ENCODE results near the gene TXNRD2.
A peak's percentile ranks its signal among the peaks of the same experiment; 100 is the strongest.

Gene TXNRD2

GRCh38 chr22:19966908-19967750, 25.5 kb upstream of the TXNRD2 start:
- DNase-seq (ENCODE audit: low read depth) = no peak

GRCh38 chr22:19965771-19966709, 24.4 kb upstream of the TXNRD2 start:
- no peak for DNase-seq (ENCODE audit: low read depth)

DNA sequence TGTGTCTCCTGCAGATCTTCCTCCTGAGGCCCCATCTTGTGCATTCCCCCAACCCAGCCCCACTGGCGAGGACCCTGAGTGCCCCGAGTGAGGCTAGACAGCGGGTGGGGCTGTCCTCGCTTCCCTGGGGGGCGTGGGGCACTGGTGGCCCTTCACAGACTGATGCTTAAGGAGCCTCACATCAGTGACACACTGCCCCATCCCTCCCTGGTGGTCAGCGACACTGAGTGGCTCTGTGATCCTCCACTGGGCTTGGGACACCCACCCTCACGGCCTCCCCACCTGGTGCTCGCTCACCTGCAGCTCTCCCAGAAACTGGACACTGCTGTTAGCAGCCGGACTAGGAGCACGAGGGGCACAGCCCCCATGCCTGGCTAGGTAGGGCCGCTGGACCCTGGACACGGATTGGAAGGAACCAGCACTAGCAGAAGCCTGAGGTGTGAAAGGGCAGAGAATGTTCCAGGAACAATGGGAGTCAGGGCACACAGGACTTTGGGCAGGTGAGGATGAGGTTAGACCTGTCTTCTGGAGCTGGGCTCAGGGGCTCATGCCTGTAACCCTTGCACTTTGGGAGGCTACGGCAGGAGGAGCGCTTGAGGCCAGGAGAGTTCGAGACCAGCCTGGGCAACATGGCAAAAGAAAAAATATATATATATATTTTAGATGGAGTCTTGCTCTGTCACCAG, 23.2 kb upstream of the TXNRD2 start:
- DNase-seq (ENCODE audit: low read depth) = no peak

GRCh38 chr22:19963863-19964642, 22.4 kb upstream of the TXNRD2 start:
- no peak for DNase-seq (ENCODE audit: low read depth)

DNA sequence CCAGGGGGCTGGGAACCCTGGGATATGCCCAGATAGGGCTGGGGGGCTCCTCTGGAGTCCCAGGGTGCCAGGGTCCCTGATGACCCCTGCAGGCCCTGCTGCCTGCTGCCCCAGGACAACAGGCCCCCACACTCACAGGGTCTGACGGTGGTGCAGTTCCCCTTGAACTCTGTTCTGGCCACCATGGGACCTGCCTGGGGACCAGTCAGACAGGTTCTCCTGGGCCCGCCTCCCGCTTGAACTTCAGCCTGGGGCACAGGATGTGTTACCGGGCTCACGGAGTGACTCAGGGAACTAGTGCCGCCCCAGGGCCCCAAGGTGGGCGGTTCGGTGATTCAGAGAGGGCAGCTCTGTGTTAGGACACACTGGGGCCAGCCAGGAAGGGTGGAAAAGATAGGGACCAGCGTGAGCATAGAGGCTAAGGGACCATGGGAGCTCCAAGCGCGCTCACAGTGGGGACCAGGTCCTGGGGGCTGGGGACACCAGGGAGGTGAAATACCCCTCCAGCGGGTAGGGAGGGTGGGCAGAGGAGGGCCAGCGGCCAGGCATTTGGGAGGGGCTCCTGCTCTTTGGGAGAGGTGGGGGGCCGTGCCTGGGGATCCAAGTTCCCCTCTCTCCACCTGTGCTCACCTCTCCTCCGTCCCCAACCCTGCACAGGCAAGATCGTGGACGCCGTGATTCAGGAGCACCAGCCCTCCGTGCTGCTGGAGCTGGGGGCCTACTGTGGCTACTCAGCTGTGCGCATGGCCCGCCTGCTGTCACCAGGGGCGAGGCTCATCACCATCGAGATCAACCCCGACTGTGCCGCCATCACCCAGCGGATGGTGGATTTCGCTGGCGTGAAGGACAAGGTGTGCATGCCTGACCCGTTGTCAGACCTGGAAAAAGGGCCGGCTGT, 21.5 kb upstream of the TXNRD2 start:
- no peak for DNase-seq (ENCODE audit: low read depth)

DNA sequence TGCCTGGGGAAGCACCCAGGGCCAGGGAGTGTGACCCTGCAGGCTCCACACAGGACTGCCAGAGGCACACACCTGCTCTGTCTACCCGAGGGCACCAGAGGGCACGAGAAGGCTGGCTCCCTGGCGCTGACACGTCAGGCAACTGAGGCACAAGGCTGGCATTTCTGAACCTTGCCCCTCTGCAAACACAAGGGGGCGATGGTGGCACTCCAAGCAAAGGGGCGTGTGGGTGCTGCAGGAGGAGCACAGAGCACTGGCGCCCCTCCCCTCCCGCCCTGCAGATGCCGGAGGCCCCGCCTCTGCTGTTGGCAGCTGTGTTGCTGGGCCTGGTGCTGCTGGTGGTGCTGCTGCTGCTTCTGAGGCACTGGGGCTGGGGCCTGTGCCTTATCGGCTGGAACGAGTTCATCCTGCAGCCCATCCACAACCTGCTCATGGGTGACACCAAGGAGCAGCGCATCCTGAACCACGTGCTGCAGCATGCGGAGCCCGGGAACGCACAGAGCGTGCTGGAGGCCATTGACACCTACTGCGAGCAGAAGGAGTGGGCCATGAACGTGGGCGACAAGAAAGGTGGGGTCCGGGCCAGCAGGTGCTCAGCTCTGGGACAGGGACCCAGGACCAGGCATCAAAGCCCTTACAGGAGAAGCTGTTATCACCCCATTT, 20.8 kb upstream of the TXNRD2 start:
- peak; percentile 25 for DNase-seq (ENCODE audit: low read depth)

DNA sequence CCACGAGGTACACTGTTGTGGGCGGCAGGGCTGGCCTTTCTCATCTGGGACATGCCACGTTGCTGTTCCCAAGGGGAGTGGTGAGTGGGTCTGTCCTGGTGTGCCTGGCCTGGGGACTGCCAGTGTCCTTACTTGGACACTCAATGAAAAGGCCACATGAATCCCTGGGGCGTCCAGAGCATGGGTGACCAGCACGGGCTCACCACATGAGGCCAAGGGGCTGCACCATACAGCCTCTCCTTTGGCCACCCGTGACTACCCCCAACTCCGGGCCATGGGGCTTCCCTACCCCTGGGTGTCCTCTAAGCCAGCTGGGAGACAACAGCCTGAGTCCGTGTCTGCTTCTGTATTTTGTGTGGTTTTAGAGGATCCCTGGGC, 20.2 kb upstream of the TXNRD2 start:
- no peak for DNase-seq (ENCODE audit: low read depth)

GRCh38 chr22:19961201-19961580, 19.6 kb upstream of the TXNRD2 start:
- DNase-seq (ENCODE audit: low read depth) = no peak

DNA sequence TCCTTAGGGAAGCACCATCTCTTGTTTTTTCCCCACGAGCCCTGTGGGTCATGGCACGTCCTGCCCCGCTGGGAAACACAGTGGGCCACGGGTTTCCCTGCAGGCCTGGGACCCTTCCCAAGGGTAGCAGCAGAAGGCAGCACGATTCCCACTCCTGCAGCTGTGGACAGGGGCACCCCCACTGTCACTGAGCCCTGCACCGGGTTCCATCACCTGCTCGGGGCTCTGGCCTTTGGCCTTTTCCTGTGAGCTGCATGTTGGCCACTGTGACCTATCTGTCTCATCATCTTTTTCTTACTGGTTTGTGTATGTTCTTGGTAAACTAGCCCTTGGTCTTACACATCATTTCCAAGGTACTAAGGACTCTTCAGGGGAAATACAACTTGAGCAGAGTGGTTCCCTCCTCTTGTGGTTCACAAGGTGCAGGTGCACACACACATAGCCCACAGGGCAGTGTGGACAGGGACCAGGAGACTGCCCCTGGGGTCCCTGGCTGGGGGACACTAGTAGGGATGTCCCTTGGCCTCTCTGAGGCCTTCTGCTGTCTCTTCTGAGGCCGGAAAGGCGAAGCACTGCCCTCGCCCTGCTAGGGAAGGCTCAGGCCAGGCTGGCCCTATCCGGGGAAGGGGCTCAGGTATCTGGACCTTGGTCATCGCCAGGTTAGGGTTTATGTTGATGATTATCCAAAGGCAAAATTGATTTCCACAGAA, 19.0 kb upstream of the TXNRD2 start:
- DNase-seq (ENCODE audit: low read depth) = no peak

DNA sequence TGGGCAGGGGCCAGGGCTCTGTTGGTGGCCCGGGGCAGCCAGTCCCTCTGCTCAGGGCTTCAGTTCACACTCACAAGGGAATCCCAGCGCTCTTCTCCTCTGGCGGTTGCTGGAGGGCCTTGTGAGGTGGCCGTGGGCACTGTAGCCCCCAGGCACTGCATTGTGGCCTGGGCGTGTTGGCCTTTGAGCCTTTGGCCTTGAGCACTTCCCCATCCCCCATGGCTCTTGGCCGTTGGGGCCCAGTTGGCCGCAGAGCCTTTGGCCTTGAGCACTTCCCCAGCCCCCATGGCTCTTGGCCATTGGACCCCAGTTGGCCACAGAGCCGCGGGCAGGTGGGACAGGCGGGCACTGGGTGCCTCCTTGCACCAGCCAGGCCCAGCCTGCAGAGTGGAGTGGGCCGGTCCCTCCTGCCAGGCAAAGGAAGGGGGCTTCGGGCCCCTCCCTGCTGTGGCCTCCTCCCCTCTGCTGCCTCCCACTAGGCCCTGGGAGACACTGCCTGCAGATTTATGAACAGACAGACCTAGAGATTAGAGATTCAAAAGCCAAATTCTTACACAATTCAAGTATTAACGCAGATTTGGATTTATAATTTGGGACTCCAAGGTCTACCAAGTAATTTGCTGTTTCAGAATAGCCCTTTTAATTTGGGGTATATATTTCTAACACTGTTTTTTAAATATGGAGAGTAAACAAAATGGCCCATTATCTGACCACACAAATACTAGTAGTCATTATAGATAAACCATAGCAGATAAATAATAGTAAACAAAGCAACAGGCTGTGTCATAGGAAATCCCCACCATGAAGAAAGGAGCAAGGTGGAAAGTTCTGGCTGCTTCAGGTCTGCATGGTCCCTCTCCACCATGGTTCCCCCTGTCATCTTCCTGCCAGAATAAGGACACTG, 18.2 kb upstream of the TXNRD2 start:
- no peak for DNase-seq (ENCODE audit: low read depth)

- DNase-seq (ENCODE audit: low read depth) = no peak
Observed at GRCh38 chr22:19959043-19959586, 17.5 kb upstream of the TXNRD2 start.

GRCh38 chr22:19958083-19959042, 16.7 kb upstream of the TXNRD2 start:
- no peak for DNase-seq (ENCODE audit: low read depth)

DNA sequence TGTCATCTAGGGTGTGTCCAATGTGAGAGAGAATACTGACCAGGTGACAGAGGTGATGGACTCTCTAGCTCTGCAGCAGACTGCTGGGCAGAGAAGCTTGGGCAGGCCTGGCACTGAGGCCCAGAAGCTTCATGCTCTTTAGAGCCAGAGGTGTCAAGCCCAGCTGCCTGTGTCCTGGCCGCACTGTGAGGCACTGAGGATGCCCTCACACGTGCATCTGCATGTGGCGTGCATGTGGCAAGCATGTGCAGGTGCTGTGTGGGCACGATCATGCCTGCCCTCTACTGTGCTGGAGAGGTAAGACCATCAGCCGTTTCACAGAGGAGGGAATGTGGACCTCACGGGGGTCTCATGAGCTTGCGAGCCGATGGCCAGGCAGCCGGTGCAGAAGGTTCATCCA, 15.8 kb upstream of the TXNRD2 start:
- DNase-seq (ENCODE audit: low read depth) = no peak

DNA sequence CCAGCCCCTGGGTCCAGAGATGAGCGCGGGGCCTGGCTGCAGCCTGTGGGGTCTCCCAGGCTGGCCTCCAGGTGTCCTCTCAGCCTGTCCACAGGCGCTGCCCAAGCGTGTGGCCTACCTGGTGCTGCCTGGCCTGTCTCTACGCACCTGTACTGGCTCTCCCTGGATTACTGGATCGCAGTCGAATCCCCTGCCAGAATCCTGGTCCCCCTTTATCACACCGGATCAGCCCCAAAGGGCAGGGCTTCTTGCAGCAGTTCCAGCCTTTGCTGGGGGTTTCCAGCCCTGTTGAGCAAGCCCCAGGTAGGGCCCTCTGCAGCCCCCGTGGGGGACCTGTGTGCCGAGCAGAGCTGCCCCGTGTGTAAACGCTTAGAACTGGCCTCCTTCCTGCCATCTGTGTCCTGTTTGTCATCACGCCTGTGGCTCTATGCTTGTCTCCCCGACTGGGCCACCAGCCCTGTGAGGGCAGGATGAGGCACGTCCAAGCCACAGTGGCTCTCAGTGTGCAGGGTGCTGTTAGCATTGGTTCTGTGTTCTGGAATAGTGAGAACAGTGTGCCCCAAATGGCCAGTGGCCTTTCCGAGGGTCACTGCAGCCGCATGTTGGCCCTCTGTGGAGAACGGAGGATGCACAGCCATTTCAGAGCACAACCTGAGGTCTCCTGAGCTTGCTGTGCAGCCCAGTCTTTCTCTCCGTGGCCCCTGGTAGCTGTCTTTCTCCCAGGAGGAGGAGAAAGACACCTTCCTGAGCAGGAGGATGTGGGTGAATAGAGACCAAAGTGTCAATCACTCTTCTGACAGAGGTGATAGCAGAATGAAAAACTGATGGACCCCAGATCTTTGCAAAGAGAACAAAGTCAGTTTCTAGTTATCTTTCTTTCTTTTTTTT, 13.9 kb upstream of the TXNRD2 start:
- DNase-seq (ENCODE audit: low read depth) = no peak

GRCh38 chr22:19951346-19951745, 9.7 kb upstream of the TXNRD2 start:
- DNase-seq (ENCODE audit: low read depth) = no peak

Measured in T-helper 22 cell (primary cell).